Mammary epithelial cell (primary cell): ENCODE data around the gene NOVA2.

Experiments used
- CTCF ChIP-seq, 2 donors: IDR thresholded peaks in 1 of 2; conservative IDR thresholded peaks in 1 of 2; 2 replicates each; pipeline ENCODE4 v1.5.1; 2011 to 2012; ENCODE audit warnings: inconsistent platforms in 2 of 2, low read length in 2 of 2, mild to moderate bottlenecking in 2 of 2, control low read depth in 1 of 2, low read depth in 1 of 2; ENCODE audit not compliant: insufficient read depth in 1 of 2; ENCODE audit errors: extremely low read depth in 1 of 2
- EZH2 ChIP-seq: IDR thresholded peaks from 2 replicates; pipeline ENCODE4 v1.6.1; 2012; ENCODE audit warnings: low read length, inconsistent platforms, borderline replicate concordance

GRCh38 chr19:45994998-45995714 is 21.5 kb upstream of the NOVA2 start, which contains the start of gene CCDC61:
- TF ChIP-seq CTCF (conservative IDR thresholded peaks at IDR 0.05 in 1 of 2, IDR thresholded peaks at IDR 0.05 in 1 of 2; ENCODE audit: extremely low read depth in 1 of 2, insufficient read depth in 1 of 2, low read depth in 1 of 2, low read length in 2 of 2) (no peak), EZH2 (no peak)
